Heart left ventricle (tissue), 13 donors: ENCODE data around the gene TNFSF15.

Source experiments
- CTCF ChIP-seq, 12 donors: fragments of 200-600 bp; sonication (generic) in 4 of 12; IDR thresholded peaks; one replicate each; pipeline versions ENCODE4 v1.5.0 to v1.8.0; 2018 to 2022; ENCODE audit warnings: antibody characterized with exemption in 12 of 12, mild to moderate bottlenecking in 5 of 12
- POLR2A ChIP-seq, 2 donors: fragments of 450-650 bp; IDR thresholded peaks; one replicate each; pipeline ENCODE4 v1.6.1; 2017; ENCODE audit warnings: antibody characterized with exemption in 2 of 2, mild to moderate bottlenecking in 2 of 2, moderate library complexity in 2 of 2
- donor health status: ischemic (EF 13 %, LVEDD 7.1; RV severe dilation, severe dysfunction).
- donor health status: DM: no; HTN: yes; CAD: no.
- donor health status: DM: no; HTN: no; CAD: no.
- donor health status: ischemic (EF 25% LVEDD 6.9; RV normal size, moderate dysfunction).
- donor health status: ischemic (EF 25% LVEDD 5.7; RV mildly dilated, moderate dysfunction).
- donor health status: ischemic (EF 35%, LVEDD 5.7; RV mildly dilated, moderate dysfunction).
- donor health status: nonischemic (EF 11% LVEDD 7.7; RV severe dilation, severe dysfunction).
- donor health status: DM: yes; HTN: yes; CAD: no.
- donor health status: PGD.
- donor health status: ischemic (EF 29% LVEDD 5.4; RV normal size, mild dysfunction).
- donor health status: nonischemic (EF 23%, LVEDD 6.1; RV moderate dilation, normal function).

DNA sequence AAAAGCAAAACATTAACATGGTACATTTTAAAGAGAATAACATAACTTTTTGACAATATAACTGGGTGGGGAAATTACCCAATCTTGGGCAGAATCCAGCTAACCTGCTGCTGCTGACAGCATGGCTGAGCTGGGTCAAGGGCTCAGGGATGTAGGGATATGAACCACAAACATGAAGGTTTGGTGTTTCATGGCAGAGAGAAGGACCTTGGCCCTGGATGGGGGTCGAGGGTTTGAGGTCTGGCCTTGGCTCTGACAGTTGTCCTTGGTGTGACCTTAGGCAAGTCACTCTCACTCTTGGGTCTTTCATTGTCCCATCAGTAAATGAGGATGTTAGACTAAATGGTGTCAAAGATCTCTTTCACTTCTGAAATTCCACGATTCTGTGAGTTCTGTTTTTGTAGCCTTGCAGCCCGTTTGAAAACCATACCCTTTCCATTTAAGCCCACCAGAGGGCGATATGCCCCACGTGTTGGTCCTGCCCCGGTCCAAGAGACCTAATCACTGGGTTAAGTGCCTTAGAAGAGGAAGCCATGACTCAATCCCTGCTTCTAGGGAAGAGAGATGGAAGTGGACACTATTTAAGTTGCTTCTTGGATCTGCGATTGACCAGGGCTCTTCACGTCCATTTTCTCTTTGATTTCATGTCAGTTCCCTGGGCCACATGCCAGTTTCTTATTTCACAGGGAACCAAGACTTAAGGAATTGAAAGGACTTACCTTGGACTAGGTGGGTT, 67.1 kb downstream of the TNFSF15 start:
- TF ChIP-seq POLR2A (IDR thresholded peaks at IDR 0.05) (no peak), CTCF (IDR thresholded peaks at IDR 0.05) (peak; percentile 49 to 86 (median 70))
